Esophagus muscularis mucosa (tissue), 4 donors: Measurements from ENCODE around the gene GPR65. TPM values are rescaled to one million over a fixed set of nuclear protein-coding genes. Genes with fewer than 3 reads are reported as not detected.

Experiments used
- DNase-seq: peaks from one replicate; pipeline ENCODE4 v3.0.0-alpha.2; 2017; ENCODE audit errors: extremely low spot score
- H3K27ac ChIP-seq, 4 donors: fragments of 200-600 bp; sonication (generic); replicated peaks in 1 of 4; 1 replicate in 3 of 4; 2 replicates in 1 of 4; pipeline ENCODE4 v1.5.1; 2016 to 2019; ENCODE audit warnings: mild to moderate bottlenecking in 1 of 4
- H3K27me3 ChIP-seq, 4 donors: fragments of 200-600 bp; sonication (generic); one replicate each; pipeline versions ENCODE4 v1.5.1 to v1.6.0; 2016 to 2019
- H3K36me3 ChIP-seq, 4 donors: fragments of 200-600 bp; sonication (generic); one replicate each; pipeline ENCODE4 v1.5.1; 2016 to 2019
- H3K4me1 ChIP-seq, 4 donors: fragments of 200-600 bp; sonication (generic); one replicate each; pipeline ENCODE4 v1.5.1; 2016 to 2019
- H3K4me3 ChIP-seq, 4 donors: fragments of 200-600 bp; sonication (generic); 1 replicate in 2 of 4; 2 replicates in 2 of 4; pipeline ENCODE4 v1.5.1; 2016 to 2019; ENCODE audit warnings: mild to moderate bottlenecking in 4 of 4, moderate library complexity in 1 of 4
- H3K9me3 ChIP-seq, 4 donors: fragments of 200-600 bp; sonication (generic); 1 replicate in 3 of 4; 2 replicates in 1 of 4; pipeline ENCODE4 v1.5.1; 2016 to 2019
- EP300 ChIP-seq: sonication (generic); formaldehyde crosslinking; IDR thresholded peaks from one replicate; pipeline ENCODE4 v1.6.1; 2017; ENCODE audit warnings: antibody characterized with exemption
- POLR2A ChIP-seq: fragments of 450-650 bp; IDR thresholded peaks from one replicate; pipeline ENCODE4 v1.6.1; 2017; ENCODE audit warnings: antibody characterized with exemption, moderate library complexity, mild to moderate bottlenecking, low read depth
- POLR2AphosphoS5 ChIP-seq, 2 donors: sonication (generic); formaldehyde crosslinking; IDR thresholded peaks; one replicate each; pipeline ENCODE4 v1.6.1; 2017; ENCODE audit warnings: antibody characterized with exemption in 2 of 2
- WGBS: methylation state at CpG from one replicate; pipeline ENCODE4 v1.1.5; 2018; 5-methylcytosine and 5-hydroxymethylcytosine counted together
- intact Hi-C: fragments of 100-400 bp; cut with DNase I; formaldehyde crosslinking; loops from one replicate; pipeline ENCODE4 v1.15.1; 2023
- total RNA-seq, 4 donors: library from RNA; depleted of rRNA; stranded (reverse); fragments of >200 nt; gene quantifications; one replicate each; pipeline versions ENCODE4 v1.1.0 to v1.2.1, GENCODE V29; 2016
- TF ChIP-seq, protein P1 (sequence below), 3 experiments: fragments of 200-600 bp in 2 of 3; fragments of 450-650 bp in 1 of 3; sonication (generic) in 2 of 3; IDR thresholded peaks; one replicate each; pipeline ENCODE4 v1.5.1; 2017 to 2019; ENCODE audit warnings: antibody characterized with exemption in 3 of 3, mild to moderate bottlenecking in 2 of 3, moderate library complexity in 1 of 3

The GPR65 gene, protein sequence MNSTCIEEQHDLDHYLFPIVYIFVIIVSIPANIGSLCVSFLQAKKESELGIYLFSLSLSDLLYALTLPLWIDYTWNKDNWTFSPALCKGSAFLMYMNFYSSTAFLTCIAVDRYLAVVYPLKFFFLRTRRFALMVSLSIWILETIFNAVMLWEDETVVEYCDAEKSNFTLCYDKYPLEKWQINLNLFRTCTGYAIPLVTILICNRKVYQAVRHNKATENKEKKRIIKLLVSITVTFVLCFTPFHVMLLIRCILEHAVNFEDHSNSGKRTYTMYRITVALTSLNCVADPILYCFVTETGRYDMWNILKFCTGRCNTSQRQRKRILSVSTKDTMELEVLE
- 1 to 10 TPM in 1 of 4 donors, under 1 TPM in 3; 0.32 to 2.5 (median 0.49) TPM for total RNA-seq

GRCh38 chr14:88005050-88005481, at the start of gene GPR65:
Gene GPR65, plus strand, starts transcription at chr14:88005135. Its CDS starts 5,713 bp downstream, at chr14:88010848.
- no peaks in the 10 kb centered on the region for H3K36me3 ChIP-seq
- H3K27me3 ChIP-seq: no peaks in the 10 kb centered on the region
- no peaks in the 10 kb centered on the region for H3K4me1 ChIP-seq
- H3K27ac ChIP-seq: peak within 1 kb of the TSS in 2 of 4 donors; percentile 1 to 30
- H3K4me3 ChIP-seq: peak within 1 kb of the TSS in 2 of 4 donors; percentile 1 to 2
- WGBS: 58% methylated on average over 3 of the region's 3 CpGs
- intact Hi-C loops: no loop called here
- no peak for DNase-seq
- no peaks in the 10 kb centered on the region for H3K9me3 ChIP-seq
- TF ChIP-seq EP300 (no peak), POLR2AphosphoS5 (IDR thresholded peaks at IDR 0.05) (peak in 1 of 2 donors; percentile 59)

GRCh38 chr14:87955501-87955900, 49.4 kb upstream of the GPR65 start:
- Histone ChIP-seq H3K4me3 (no peak overlapping the region), H3K4me1 (no peaks in the 10 kb centered on the region), H3K27me3 (no peaks in the 10 kb centered on the region), H3K27ac (no peak overlapping the region), H3K9me3 (no peaks in the 10 kb centered on the region), H3K36me3 (peaks cover 0 to 54% (median 10%) of the 10 kb centered on the region in 4 donors)
- WGBS: 74% methylated on average over 6 of the region's 6 CpGs
- intact Hi-C loops: no loop called here
- TF ChIP-seq POLR2AphosphoS5 (IDR thresholded peaks at IDR 0.05) (no peak), EP300 (no peak), POLR2A (no peak)
- TF ChIP-seq, protein P1, sequence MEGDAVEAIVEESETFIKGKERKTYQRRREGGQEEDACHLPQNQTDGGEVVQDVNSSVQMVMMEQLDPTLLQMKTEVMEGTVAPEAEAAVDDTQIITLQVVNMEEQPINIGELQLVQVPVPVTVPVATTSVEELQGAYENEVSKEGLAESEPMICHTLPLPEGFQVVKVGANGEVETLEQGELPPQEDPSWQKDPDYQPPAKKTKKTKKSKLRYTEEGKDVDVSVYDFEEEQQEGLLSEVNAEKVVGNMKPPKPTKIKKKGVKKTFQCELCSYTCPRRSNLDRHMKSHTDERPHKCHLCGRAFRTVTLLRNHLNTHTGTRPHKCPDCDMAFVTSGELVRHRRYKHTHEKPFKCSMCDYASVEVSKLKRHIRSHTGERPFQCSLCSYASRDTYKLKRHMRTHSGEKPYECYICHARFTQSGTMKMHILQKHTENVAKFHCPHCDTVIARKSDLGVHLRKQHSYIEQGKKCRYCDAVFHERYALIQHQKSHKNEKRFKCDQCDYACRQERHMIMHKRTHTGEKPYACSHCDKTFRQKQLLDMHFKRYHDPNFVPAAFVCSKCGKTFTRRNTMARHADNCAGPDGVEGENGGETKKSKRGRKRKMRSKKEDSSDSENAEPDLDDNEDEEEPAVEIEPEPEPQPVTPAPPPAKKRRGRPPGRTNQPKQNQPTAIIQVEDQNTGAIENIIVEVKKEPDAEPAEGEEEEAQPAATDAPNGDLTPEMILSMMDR (IDR thresholded peaks at IDR 0.05): no peak
- DNase-seq: no peak

GRCh38 chr14:87960013-87960787, 44.7 kb upstream of the GPR65 start:
- Histone ChIP-seq H3K27me3 (no peaks in the 10 kb centered on the region), H3K36me3 (peaks cover 7 to 78% (median 27%) of the 10 kb centered on the region in 4 donors), H3K4me1 (no peaks in the 10 kb centered on the region), H3K27ac (no peak overlapping the region), H3K4me3 (no peak overlapping the region), H3K9me3 (no peaks in the 10 kb centered on the region)
- intact Hi-C loops: no loop called here
- 91% methylated on average over 5 of the region's 5 CpGs for WGBS
- TF ChIP-seq POLR2A: no peak
- TF ChIP-seq, protein P1 (IDR thresholded peaks at IDR 0.05): no peak
- no peak for TF ChIP-seq EP300
- no peak for TF ChIP-seq POLR2AphosphoS5 (IDR thresholded peaks at IDR 0.05)
- DNase-seq: no peak

DNA sequence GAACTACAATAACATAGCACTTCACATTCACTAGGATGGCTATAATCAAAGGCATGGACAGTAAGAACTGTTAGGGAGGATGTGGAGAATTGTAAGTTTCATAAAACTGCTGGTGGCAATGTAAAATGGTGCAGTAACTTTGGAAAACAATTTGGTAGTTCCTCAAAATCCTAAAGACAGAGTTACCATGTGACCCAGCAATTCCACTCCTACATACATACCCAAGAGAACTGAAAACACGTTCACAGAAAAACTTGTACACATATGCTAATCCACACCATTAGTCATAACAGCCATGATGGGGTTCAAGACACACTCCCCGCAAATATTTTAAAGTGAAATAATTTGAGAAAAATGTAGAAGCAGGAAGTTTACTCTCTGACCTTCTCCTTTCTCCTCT, 43.7 kb upstream of the GPR65 start:
- H3K9me3 ChIP-seq: no peaks in the 10 kb centered on the region
- peaks cover 7 to 83% (median 29%) of the 10 kb centered on the region in 4 donors for H3K36me3 ChIP-seq
- no peaks in the 10 kb centered on the region for H3K27me3 ChIP-seq
- DNase-seq: no peak
- no peak overlapping the region for H3K4me3 ChIP-seq
- H3K27ac ChIP-seq: no peak overlapping the region
- no peaks in the 10 kb centered on the region for H3K4me1 ChIP-seq
- no peak for TF ChIP-seq POLR2A
- TF ChIP-seq, protein P1 (IDR thresholded peaks at IDR 0.05): no peak
- TF ChIP-seq POLR2AphosphoS5 (IDR thresholded peaks at IDR 0.05): no peak
- TF ChIP-seq EP300: no peak
- intact Hi-C loops: no loop called here
- 86% methylated on average over 2 of the region's 2 CpGs for WGBS

DNA sequence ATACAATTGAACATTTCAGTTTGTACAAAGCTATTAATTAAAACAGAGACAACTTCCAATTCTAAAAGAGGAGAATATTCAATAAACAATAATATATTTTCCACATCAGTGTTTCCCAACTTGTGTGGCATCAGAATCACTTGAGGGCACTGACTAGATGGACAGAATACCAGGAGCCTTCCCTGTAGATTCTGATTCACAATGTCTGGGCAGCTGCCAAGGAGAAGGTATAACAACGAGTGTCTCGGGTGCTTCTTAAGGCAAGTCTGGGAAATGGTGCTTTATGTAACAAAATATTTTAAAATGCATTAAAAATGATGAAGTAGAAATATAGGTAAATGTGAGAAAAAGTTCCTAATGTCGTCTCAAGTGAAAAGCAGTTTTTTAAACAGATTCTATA, 38.1 kb upstream of the GPR65 start:
- Histone ChIP-seq H3K4me1 (no peaks in the 10 kb centered on the region), H3K9me3 (no peaks in the 10 kb centered on the region), H3K27ac (no peak overlapping the region), H3K4me3 (no peak overlapping the region), H3K27me3 (no peaks in the 10 kb centered on the region), H3K36me3 (peaks cover 7 to 71% (median 23%) of the 10 kb centered on the region in 4 donors)
- TF ChIP-seq POLR2A (no peak), EP300 (no peak), POLR2AphosphoS5 (IDR thresholded peaks at IDR 0.05) (no peak)
- TF ChIP-seq, protein P1 (IDR thresholded peaks at IDR 0.05): no peak
- intact Hi-C loops: no loop called here
- 82% methylated on average over 3 of the region's 3 CpGs for WGBS
- no peak for DNase-seq
